Subcutaneous adipose tissue (tissue), 4 donors: ENCODE data around the gene MYLK2. TPM values are rescaled to one million over a fixed set of nuclear protein-coding genes. Genes with fewer than 3 reads are reported as not detected.

Experiments
- CTCF ChIP-seq: fragments of 450-650 bp; IDR thresholded peaks from one replicate; pipeline ENCODE4 v1.5.1; 2016; ENCODE audit warnings: low read depth, mild to moderate bottlenecking, control low read depth, antibody characterized with exemption, moderate library complexity
- total RNA-seq, 4 donors: library from RNA; depleted of rRNA; stranded (reverse); fragments of >200 nt; gene quantifications; one replicate each; pipeline ENCODE4 v1.1.0, GENCODE V29; 2016

The MYLK2 gene
- total RNA-seq, 4 donors from 2014 or later: not detected

- no peak for TF ChIP-seq CTCF
Measured at GRCh38 chr20:31808481-31808880, 10.7 kb upstream of the MYLK2 start.

DNA sequence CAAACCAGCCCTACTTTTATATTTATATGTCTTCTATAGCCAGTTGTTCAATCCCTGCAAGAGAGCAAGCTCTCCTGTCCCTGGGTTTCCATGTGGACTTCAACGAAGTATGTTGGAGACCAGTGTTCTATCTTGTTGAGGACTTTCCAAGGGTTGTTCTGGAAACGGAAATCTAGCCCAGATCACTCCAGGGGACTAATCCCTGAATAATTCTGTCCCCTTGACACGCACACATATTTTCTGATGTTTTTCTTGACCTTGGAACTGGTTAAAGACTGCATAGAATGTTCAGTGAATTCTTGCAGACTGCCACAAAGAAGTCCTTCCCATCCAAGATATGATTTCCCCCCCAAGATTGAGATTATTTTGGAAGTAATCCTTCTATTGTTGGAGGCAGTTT is 9.5 kb upstream of the MYLK2 start:
- no peak for TF ChIP-seq CTCF

GRCh38 chr20:31811198-31811597 is 8.0 kb upstream of the MYLK2 start:
- TF ChIP-seq CTCF: no peak

DNA sequence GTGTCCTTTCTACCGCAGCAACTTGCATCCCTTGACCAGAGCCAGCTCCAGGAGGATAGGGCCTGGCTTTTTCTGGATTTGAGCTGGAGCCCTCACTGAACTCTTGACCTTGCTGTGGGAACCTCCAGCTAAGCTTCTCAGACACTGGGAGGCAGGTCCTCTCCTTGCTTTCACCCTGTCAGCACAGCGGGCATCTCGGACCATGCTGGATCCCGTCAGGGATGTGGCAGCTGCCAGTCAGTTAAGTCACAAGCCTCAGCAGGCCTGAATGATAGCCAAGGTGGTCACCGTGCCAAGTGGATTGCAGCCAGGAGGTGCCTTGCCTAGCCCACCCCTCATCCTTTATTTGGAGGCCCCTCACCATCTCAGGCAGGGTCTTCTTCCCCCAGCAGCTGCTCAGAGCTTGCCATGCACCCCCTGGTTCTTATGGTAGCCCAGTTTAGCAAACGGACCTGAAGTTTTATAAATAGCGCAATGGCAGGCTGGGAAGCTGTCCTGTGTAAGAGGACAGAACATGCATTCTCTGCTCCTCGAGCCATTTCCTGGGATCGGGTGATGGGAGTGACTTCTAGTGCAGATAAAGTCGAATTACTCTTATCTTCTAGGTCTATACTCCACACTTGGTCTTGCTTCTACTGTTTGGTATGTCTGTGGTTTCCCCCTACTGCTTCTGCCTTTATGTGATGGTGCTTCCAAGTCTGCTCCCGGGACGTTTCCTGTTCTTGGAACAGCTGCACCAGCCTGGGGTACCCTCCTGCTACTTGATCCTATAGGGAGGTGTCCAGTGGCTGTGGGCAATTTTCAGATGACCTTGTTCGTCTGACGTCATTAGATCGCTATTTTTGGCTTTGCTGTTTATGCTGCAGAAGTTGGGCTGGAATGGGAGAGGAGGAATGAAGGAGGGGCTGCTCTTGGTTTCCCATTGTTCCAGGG is 7.1 kb upstream of the MYLK2 start:
- TF ChIP-seq CTCF: no peak

GRCh38 chr20:31813611-31814010 is 5.5 kb upstream of the MYLK2 start:
- TF ChIP-seq CTCF: no peak

DNA sequence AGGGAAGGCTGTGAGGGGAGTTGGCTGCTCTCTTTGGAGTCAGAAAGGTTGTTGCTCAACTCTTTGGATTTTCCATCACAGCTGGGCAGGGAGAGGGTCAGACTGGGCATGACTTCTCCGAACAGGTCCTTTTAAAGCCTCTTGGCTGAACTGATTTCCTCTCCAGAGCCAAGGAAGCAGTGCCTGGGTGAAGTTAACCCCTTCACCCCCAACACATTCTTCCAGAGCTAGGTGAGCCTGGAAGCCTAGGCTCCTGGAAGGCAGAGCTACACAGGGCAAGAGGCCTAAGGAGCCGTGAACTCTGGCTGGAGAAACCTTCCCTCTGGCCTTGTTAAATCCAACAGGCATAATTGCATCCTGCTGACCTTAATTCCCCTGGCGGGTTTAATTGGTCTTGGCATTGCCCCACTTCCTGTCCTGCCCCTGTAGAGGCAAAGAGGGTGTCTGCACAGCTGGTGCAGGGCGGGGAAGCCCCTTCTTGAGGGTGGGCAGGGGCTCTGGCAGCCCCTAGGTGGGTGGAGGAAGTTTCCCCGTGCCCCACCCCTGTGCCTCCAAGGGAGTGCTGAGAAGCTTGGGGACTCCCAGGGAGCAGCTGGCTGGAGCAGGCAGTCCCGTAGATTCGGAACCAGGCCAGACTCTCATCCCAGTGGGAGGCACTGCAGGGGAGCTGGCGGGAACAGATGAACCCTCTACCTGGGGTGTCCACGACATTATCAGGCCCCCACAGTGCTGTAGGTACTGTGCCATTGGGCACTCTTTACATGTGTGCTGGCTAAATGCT is 3.6 kb upstream of the MYLK2 start:
- no peak for TF ChIP-seq CTCF

GRCh38 chr20:31816221-31816620 is 2.9 kb upstream of the MYLK2 start:
- no peak for TF ChIP-seq CTCF
